HG03469 (cell line): ENCODE measurements around the gene RND2.
"Not testable (repeated sequence)": the region's sequence is repeated elsewhere in the genome, so short reads cannot be mapped to it uniquely, and the experiment has no call there.

ENCODE experiments used
- ATAC-seq: cut with Tn5 transposase; IDR thresholded peaks from one replicate; pipeline ENCODE4 v1.9.1; 2021; ENCODE audit warnings: mild to moderate bottlenecking, moderate library complexity, moderate number of reproducible peaks; ENCODE audit not compliant: unreplicated experiment

RND2 gene

DNA sequence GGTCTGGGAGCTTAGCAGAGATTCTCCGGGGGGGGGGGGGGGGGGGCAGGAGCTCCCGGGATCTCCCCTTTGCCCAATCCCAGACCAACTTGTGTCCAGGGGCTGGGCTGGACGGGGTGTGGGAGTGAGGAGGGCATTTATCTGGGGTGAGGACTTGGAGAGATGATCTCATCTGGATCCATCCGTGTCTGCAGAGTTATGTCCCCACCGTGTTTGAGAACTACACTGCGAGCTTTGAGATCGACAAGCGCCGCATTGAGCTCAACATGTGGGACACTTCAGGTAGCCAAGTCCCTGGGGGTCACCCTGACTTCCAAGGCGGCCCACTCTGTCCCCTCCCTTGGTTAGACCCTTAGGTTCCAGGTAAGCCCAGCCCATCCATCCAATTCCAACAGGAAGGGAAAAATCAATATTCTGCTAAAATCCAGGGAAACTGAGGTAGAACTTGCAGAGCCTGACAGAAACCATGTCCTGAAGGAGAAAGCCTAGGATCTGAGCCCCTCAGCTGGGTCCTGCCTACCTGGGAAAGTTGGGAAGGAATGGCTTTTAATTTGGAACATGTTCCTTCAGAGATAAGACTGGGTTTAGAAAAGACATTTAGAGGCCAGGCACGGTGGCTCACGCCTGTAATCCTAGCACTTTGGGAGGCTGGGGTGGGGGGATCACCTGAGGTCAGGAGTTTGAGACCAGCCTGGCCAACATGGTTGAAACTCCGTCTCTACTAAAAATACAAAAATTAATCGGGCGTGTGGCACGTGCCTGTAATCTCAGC lies 921 bp downstream of the RND2 start:
- ATAC-seq, result no peak

GRCh38 chr17:43026595-43026994 lies 1.6 kb downstream of the RND2 start:
- no peak for ATAC-seq

- no peak for ATAC-seq
These were observed 2.3 kb downstream of the RND2 start for GRCh38 chr17:43027091-43028032.

GRCh38 chr17:43028221-43028861 lies 3.3 kb downstream of the RND2 start:
- no peak for ATAC-seq

DNA sequence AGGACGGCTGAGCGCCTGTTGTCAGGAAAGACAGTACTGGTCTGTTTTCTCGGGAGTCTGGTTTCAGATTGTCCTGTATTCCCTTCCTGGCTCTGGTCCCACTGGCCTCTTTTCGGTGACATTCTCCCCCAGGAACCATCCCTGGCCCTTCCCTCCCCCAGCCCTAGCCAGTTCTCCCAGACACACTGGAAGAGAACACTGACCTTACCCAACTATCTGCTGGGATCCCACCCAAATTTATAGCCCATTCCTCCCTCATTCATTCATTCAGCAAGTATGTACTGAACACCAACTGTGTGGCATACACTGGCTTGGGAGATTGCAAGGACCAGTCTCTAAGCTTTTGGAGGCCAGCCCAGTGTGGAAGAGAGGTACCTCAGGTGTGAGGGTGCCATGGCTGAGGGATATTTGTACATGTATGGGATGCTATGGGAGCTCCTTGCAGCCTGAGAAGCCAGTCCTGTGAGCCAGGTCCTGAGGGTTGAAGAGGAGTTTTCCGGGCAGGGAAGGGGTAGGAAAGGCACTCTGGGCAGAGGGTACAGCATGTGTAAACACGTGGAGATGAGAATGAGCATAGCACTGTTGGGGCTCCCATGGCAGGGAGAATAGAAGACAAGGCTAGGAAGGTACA lies 5.2 kb downstream of the RND2 start:
- ATAC-seq, result no peak

DNA sequence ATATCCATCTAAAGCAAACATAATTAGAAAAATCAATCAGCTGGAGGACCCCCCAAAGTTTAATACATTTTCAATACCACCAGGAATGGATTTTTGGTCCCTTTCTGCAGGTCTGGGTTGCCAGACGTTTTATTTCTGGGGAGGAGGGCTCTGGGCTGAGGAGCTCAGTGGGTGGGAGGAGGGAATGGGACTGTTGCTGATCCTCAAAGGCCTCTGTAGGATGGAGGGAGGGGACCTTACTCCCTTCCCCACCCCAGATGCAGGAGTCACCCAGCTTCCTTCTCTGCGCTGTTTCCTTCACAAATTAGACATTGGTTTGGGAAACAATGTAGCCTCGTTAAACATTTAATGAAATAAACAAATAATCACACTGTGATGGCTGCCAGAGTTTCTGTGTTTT lies 6.6 kb downstream of the RND2 start:
- ATAC-seq, result no peak

GRCh38 chr17:43033948-43034881 lies 9.2 kb downstream of the RND2 start:
- no peak for ATAC-seq

DNA sequence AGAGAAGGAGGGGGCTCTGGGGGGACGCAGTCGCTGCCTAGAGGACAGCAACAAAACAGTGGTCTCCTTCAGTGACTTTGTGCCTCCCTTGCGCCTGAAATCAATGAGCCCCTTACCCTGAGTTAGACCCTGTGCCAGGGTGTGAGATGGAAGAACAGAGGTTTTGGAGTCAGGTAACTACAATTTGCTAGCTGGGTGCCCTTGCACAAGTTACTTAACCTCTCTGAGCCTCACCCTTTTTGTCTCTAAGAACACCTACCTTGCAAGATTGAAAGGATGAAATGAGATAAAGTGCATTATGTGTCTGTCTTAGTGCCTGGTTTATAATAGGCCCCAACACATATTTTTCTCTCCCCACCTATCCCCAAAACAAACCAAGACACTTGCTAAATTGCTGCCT lies 9.9 kb downstream of the RND2 start:
- ATAC-seq, result no peak

GRCh38 chr17:43039646-43040045 lies 14.6 kb downstream of the RND2 start:
- no peak for ATAC-seq

- ATAC-seq, result no peak
These were observed 15.6 kb downstream of the RND2 start for GRCh38 chr17:43040655-43041054.

DNA sequence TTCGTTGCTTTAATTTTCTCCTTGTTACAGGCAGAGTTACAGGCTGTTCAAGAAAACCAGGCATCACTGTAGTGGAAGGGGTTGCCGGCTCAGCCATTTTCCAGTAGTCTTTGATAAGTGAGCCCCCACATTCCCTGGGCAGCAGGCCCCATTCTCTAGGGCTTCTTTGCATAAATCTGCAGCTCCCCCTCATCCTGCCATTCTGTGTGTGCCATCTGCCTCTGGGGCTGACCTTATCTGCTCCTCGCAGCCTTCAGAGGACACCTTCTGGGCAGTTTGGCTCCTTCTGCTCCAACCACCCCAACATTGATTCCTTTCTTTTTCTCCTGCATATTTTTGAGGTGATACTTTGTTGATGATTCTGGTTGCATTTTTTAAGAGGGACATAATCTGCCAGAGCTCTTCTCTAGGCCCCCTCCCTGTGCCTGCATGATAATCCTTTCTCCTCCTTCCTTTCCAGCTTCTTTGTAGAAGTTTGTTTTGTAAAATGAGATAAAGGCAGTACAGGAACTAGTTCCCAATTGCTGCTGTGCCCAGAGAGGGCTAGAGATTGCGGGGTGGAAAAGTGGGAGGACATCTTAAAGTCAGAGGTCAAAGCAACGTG lies 17.1 kb downstream of the RND2 start:
- ATAC-seq, result no peak

DNA sequence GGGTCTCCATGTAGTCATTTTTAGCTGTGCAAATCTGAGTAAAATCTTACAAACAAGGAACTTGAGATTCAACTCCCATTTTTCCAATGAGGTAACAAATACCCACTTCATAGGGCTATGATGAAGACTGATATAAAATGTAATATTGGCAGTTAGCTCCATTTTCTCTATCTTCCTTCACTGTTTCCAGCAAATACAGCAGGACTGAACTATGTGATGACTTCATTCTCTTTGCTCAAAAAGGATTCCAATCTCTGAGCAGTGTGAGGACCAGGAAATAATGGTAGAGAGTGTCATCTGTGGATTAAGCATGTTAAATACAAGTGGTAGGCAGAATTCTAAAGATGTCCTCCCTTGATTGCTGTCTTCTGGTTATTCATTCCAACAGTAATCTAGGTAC lies 18.3 kb downstream of the RND2 start:
- ATAC-seq, result no peak

- ATAC-seq, result no peak
These were observed 19.0 kb downstream of the RND2 start for GRCh38 chr17:43044024-43044423.

DNA sequence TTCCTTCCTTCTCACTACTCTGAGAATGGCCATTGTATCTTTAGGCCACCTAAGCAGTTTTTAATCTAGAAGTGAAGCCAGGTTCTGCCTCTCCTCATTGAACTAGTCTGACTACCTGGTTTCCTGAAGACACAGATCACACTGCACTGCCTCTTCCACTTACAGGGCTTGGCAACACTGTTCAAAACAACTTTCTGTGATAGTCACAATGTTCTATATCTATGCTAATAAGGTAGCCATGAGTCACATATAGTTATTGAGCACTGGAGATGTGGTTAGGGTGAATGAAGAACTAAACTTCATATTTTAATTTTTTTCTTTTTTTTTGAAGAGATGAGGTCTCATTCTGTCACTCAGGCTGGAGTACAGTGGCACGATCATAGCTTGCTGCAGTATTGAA lies 26.9 kb downstream of the RND2 start:
- no peak for ATAC-seq

DNA sequence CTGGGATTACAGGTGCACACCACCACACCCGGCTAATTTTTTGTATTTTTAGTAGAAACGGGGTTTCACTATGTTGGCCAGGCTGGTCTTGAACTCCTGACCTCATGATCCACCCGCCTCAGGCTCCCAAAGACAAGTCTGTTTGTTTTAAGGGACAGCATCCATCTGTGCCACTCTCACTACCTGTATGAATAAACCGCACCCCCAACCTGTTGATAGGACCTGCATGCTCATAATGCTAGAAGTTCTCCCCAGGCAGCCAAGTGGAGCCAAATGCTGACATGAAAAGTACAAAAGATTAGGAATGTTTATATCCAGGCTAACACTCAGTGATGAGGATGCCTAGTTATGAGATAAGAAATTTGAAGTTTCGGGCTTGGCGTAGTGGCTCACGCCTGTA lies 28.0 kb downstream of the RND2 start:
- not testable (repeated sequence) for ATAC-seq

DNA sequence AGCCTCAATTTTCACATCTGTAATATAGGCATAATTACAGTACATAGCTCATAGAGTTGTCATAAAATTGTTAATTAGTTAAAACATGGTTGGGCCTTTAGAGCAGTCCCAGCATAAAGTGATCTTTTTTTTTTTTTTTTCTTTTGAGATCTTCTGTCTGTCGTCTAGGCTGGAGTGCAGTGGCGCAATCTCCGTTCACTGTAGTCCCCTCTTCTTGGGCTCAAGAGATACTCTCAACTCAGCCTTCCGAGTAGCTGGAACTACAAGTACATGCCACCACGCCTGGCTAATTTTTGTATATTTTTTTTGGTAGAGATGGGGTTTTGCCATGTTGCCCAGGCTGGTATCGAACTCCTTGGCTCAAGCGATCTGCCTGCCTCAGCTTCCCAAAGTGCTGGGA lies 31.0 kb downstream of the RND2 start:
- ATAC-seq, result no peak

DNA sequence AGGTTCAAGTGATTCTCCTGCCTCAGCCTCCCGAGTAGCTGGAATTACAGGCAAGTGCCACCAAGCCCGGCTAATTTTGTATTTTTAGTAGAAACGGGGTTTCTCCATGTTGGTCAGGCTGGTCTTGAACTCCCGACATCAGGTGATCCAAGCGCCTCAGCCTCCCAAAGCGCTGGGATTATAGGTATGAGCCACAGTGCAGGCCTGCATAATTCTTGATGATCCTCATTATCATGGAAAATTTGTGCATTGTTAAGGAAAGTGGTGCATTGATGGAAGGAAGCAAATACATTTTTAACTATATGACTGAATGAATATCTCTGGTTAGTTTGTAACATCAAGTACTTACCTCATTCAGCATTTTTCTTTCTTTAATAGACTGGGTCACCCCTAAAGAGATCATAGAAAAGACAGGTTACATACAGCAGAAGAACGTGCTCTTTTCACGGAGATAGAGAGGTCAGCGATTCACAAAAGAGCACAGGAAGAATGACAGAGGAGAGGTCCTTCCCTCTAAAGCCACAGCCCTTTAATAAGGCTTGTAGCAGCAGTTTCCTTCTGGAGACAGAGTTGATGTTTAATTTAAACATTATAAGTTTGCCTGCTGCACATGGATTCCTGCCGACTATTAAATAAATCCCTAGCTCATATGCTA lies 38.1 kb downstream of the RND2 start:
- ATAC-seq, result no peak

GRCh38 chr17:43068570-43069367 lies 43.7 kb downstream of the RND2 start:
- no peak for ATAC-seq
